GM04504 (cell line): ENCODE measurements around the gene NRROS.
"Not testable (repeated sequence)": the region's sequence is repeated elsewhere in the genome, so short reads cannot be mapped to it uniquely, and the experiment has no call there.

Experiments
- DNase-seq: peaks from one replicate; pipeline ENCODE4 v3.0.0-alpha.2; 2012; ENCODE audit warnings: low read depth

The NRROS gene

DNA sequence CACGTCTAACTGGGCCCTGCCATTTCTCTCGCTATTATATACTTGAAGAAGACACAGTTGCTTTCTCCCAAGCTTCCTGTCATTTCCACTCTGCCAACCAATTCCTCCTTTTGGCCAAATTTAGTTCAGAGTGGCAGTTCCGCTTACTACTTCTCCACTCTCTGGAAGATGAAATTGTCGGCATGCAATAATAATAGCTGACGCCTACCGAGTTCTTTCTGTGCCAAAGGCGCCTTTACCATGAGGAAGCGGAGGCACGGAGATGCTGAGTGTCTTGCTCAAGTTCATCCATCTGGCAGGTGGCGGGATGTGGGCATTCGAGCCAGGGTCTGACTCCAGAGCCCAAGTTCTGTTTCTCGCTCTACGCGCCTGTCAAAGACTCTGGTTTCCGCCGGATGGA lies 14.6 kb upstream of the NRROS start:
- DNase-seq = no peak

DNA sequence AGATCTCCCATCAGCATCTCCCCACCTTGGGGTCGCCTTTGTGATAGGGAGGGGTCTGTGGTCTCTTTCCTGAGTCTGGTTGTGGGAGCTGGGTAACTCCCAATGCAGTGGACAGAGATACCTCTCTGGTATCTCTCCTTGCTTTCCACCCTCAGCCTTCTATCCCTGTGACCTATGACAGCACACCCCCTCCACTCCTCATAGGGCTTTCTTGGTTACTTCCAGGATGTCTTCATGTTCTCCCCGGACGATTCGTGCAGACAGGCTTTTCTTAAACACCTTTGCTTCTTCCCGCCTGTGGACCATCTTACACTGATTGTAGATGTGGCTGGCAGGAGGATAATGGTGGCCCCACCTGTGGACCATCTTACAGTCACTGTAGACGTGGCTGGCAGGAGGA lies 14.2 kb upstream of the NRROS start:
- DNase-seq = no peak

DNA sequence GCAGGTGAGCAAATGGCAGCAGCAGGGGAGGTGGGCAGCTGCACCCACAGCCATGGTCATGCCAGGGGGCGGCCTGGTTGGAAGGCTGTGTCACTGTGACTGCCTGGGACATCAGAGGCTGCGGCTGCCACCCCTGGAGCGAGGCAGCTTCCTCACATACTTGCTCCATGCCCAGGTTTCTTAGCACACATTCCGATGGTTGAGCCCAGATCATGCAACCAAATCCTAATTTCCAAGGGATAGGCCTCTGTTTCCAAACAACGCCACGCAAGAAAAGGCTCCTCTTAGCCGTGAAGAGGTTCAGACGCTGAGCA lies 11.6 kb upstream of the NRROS start:
- no peak for DNase-seq

DNA sequence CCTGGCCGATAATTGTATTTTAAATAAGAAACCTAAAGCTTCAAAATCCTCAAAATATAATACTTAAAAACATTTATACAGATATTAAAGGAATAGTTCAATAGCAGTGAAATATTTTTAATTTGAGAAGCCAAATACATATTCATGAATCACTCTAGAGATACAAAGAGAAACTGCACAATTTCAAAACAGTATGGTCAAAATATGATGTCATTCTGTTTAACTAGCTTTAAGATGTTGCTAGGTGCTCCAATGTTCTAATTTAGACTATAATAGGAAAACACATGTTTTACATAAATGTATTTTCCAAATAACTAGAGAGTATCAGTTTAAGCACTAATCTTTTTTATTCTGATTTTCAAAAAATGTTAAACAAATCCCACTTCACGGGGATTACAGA lies 10.3 kb upstream of the NRROS start:
- DNase-seq = no peak

DNA sequence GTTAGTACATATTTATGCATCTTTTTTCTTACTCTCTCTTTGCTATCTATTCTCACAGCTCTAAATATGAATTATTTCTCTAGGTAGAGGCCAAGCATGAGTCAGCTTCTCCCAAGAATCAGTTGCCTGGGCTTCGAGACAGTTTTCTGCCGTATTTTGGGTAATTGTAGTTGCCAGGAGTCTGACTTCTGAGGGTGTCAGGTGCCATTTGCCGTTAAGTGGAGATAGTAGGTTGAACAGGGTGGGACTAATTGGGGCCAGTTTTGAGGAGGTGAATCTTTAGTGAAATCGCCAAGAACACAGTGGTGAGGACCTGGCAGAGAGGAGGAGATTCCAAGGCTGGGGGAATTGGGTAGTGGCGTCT lies 7.8 kb upstream of the NRROS start:
- no peak for DNase-seq

DNA sequence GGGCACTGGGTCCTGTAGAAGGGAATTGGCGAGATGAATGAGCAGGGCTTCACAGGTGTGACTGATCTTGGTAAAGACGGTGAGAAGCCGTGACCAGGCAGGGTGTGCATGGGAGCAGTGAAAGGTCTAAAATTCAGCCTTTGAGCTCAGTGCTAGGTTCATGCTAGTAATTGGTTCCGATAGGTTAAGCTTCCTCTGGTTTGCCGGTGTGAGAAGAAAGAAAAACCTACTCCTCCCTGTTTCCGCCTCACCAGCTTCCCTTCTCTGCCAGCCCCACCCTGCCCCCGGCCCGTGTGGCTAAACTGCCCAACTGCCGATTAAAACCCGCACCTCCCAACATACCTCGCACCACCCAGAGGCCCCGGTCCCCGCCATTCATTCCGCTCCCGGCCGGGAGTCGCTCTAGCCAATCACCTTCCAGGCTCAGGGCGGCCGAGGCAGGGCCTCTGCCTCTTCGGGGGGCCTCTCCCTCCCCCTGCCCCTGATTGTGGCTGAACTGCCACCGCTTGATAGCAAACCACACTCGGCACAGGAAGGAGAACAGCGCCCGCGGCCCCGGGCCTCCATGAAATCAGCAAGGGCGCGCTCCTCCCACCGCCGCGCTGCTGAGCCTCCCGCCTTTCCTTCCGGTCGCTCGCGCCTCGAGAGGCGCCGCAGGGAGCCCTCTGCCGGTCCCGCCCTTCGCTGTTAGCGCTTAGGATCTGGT lies 7.3 kb upstream of the NRROS start:
- no peak for DNase-seq

DNA sequence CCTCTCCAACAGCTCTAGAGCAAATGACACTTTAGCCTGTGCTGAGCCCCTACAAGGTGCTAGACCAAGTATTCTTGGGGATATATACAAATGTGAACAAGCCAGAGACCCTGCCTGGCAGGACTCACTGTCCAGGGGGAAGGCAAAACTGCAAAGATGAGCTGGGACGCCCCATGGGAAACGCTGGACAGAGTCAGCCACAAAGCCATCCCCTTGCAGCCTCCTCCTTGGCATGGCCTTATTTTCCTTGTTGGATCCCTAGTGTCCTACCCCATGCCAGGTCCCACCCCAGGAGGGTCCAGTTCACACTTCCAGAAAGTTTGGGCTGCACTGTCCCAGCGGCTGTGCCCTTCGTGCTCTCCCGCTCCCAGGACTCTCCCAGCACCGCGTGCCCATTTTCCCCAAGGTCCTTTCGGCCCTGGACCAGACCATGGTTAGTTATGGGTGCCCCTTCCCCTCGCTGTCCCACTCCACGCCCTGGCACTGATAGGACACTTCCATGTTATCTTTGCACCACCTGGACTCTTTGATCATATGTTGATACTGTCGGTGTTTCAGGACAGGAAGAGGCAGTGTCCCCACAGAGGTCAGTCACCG lies 5.8 kb upstream of the NRROS start:
- no peak for DNase-seq

DNA sequence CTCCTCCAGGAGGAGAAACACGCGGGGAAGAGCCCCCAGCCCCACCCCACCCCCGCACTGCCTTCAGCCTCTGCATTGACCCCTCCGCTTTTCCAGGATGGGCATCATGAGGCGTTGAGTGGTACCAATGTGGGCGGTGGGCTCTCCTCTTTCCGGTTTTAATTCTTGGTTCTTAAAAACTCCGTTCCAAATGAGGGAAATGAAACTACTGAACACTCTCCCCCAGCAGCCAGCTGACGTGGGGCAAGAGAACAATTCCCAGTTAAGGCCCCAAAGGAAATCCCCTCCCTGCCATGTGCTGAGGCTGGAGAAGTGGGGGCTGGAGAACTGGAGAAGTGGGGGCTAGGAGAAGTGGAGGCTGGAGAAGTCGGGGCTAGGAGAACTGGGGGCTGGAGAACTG lies 5.3 kb upstream of the NRROS start:
- DNase-seq = no peak

DNA sequence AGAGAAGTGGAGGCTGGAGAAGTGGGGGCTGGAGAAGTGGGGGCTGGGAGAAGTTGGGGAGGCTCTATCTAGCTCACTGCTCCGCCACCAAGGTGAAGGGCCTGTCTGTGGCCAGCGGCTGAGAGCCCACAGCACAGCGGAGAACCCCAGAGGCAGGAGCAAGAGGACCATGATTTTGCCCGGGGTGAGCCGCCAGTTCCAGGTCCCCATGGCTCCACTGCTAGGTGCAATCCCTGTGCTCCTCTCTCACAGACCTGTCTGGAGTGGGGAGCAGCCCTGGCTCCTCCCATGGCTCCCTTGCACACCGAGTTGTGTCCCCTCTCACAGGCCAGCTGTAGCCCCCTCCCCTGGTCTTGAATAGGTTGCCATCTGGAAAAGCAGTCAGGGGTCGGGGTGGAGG lies 4.7 kb upstream of the NRROS start:
- no peak for DNase-seq

DNA sequence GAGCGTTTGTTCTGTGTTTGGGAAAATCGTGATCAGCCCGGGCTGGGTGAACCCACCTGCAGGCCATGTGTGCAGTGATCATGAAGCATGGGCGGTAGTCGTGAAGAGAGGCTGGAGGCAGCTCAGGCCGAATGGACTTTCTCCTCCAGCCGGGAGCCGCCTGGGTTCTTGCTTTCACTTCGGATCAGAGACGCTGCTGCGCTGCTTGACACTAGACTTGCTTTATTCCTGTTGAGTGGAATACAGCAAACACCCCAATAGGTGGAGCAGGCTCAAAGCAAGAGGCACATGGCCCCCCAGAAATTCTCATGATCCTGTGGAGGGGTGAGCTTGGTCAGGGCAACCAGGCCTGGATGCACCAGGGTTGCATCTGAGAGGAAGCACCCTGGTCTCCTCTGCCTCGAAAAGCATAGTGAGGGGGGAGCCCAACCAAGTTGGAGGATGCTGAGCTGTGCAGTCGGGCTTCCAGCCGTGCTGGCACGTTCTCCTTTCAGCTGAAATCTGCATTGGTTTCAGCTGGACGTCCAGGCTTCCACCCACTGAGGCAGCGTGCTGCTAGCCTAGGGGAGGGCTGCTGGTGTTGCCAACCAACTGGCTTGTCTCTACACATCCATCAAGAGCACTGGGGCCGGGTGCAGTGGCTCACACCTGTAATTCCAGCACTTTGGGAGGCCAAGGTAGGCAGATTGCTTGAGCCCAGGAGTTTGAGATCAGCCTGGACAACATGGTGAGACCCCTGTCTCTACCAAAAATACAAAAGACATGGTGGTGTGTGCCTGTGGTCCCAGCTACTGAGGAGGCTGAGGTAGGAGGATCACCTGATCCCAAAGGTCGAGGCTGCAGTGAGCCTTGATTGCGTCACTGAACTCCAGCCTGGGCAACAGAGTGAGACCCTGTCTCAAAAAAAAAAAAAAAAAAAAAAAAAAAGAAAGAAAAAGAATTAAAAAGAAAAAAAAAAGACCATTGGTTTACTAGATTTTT lies 2.8 kb upstream of the NRROS start:
- no peak for DNase-seq

DNA sequence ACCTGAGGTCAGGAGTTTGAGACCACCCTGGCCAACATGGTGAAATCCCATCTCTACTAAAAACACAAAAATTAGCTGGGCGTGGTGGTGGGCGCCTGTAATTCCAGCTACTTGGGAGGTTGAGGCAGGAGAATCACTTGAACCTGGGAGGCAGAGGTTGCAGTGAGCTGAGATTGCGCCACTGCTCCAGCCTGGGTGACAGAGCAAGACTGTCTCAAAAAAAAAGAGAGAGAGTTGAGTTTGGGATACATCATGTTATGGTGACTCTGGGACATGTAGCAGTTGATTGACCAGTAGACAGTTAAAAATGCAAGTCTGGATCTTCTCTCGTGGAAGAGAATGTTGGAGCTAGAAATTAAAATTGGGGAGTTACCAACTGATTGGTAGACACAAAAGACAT lies 1.6 kb upstream of the NRROS start:
- DNase-seq = not testable (repeated sequence)

DNA sequence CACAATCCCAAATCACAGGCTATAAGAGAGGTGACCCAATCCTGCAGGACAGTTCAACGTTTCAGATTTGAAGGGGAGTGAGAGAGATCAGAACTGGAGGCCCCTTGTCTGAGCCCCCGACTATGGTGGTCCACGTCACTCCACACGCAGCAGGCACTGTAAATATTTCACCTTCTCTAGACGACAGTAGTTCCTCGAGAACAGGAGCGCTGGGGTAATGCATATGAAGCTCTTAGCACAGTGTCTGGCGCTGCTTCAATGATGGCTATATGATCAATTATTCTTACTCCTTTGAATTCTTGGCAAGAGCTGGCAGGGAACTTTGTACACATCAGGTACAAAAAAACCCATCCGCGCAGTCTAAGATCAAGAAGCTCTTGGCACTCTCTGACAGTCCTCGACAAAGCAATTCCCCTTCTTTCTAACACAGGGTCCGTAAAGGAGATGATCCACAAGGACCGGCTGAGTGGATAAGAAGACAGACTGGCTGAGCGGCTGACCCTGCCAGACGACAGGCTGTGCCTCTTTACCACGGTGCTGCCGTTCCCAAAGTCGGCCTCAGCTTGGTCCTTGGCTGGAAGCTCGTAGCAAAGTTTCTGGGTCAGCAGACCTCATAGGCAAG lies 522 bp upstream of the NRROS start:
- no peak for DNase-seq

DNA sequence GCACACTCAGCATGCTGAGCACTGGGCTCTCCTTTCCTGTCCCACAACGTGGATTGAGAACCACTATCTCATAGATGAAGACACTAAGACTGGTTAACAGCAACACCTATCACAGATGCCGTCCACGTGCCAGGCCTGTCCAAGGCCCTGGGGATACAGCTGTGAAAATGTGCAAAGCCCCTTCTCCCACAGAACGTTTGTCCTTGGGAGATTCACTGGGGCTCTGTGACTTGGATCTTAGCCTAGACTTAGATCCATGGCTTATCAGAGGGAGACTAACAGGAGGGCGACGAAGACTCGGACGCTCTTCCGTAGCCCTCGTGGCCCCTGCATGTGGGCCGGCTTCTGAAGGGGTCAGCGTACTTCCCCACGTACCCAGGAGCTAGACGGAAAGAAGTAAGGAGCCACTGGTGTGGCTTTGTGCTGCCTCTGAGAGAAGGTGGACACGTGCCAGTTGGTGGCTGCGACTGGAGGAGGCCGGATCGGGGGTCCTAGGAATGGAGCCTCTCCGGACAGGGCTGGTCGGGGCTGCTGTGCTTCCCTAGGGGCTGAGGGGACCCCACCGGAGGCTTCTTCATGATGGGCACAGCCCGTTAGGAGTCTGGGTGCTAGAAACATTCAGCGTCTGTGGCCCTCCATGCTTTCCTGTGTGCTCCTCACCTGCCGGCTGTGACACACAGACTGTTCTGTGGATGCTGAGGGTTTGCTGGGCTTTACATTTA lies 964 bp downstream of the NRROS start:
- DNase-seq = no peak

DNA sequence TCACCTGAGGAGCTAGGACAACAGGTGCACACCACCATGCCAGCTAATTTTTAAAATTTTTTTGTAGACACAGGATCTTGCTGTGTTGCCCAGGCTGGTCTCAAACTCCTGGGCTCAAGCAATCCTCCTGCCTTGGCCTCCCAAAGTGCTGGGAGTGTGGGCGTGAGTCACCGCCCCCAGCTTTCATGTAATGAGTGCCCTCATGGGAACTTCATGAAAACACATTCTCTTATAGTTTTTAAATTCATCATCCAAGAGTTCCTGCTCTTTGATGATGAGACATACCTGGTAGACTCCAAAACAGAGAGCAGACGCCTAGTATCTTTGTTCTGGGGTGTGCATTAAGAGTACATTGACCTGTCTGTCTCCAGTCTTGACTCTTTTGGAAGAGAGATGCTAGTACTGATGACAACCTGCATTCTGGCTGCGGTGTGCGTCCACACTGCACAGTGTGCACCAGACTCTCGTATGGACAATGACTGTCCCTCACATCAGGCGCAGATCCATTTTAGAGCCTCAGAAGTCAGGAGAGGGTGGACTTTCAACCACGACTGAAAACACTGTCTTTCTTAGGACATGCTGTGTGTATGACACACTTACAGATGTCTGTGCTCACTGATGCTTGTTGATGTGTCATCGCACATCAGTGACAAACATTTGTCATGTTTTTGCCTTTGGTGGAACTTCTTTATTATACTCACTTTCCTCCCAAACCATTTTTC lies 2.0 kb downstream of the NRROS start:
- no peak for DNase-seq

DNA sequence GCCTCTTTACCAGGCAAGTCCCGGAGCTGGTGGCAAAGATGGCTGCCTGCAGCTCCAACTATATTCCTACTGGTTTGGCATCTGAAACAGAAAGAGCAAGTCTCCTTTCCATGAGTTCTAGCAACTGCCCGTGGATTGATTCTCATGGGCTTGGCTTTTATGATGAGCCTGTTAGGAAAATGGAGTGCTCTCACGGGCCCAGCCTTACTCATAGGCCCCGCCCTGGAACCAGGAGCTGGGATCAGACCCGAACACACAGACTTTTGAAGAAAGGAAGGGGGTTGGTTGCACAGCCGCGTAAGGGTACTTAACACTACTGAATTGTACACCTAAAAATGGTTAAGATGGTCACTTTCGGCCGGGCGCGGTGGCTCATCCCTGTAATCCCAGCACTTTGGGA lies 2.9 kb downstream of the NRROS start:
- no peak for DNase-seq

DNA sequence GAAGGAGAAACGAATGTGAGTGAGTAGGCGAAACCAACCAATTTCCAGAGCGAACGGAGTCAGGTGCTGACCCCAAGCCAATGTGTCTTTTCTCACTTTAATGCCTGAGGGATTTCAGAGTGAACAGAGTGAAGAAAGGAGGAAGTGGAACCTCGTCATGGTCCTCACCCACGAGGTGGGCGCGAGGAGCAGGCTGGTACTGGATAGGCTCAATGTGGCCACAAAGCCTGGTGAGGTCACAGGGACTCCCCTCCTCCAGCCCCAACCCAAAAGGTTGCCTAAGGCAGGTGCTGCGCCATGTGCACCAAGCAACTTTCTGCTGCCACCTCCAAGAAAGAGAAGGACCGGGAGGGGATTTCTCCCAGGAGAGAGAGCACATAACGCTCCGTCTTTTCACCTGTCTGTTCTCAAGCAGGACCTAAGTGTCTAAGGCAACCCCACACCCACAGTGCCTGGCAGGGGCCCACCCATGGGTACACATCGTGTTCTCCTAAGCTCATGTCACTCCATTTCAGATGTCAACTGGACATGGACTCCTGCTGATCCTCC lies 3.8 kb downstream of the NRROS start:
- no peak for DNase-seq

DNA sequence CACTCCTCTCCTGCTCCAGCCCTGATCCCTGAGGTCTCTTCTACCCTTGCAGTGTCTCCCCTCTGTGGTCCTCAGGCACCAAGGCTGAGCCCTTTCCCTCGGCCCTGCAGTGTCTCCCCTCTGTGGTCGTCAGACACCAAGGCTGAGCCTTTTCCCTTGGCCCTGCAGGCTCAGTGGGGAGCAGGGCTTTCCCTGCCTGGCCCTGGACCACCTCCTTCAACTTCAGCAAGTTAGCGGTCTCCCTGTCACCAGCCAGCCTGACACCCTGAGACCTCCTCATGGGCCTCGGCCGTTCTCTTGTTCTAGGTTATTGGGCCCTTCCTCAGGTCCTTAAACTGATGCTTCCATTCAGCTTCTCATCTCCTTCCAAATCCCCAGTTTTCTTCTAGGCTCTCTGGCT lies 4.3 kb downstream of the NRROS start:
- DNase-seq = no peak

DNA sequence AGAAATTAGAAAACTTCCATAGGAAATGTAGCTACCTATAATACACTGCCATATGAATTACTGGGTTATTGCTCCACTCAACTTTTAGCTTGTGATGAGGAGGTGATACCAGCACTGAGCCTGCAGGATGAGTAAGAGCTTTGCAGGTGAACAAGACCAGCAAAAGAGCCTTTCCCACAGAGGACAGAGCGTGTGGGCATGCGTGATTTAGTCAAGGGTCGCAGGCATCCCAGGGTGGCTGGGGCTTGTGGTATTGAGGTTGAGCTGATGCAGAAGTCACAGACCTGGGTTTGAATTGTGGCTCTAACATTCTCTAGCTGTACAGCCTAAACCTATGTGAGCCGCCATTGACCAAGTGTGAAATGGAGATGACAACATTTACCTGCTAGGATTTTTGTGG lies 5.6 kb downstream of the NRROS start:
- DNase-seq = no peak

DNA sequence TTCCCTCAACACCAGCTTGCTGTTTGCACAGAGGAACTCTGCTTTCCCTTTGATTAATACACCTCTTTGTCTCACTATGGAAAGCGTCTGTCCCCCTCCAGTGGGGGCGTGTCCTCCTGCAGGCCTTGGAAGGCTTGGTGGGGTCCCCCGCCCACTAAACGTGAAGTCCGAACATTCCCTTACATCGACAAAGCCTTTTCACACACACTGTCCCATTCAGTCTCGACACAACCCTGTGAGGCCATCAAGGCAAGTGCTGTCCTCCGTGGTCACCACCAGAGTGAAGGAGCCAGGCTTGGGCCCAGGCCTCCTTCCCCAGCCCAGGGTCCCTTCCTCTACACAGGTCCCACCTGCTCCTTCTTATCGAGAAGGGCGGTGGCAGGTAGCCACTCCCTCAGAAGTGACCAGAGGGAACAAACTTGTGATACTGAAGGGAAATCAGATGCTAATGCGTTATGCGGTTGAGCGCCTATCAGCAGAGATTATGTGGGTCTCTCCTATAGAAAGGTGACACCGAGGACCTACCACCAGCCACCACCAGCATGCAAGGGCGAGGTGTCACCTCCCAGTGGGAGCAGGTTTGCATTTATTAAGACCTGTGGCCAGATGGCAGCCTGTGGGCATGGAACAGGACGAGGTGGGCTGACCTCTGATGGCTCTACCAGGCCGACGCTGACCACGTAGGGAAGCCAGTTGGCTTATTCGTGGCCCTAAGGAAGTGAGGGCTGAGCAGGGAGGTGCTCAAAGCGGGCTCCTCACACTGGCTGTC lies 6.6 kb downstream of the NRROS start:
- no peak for DNase-seq

DNA sequence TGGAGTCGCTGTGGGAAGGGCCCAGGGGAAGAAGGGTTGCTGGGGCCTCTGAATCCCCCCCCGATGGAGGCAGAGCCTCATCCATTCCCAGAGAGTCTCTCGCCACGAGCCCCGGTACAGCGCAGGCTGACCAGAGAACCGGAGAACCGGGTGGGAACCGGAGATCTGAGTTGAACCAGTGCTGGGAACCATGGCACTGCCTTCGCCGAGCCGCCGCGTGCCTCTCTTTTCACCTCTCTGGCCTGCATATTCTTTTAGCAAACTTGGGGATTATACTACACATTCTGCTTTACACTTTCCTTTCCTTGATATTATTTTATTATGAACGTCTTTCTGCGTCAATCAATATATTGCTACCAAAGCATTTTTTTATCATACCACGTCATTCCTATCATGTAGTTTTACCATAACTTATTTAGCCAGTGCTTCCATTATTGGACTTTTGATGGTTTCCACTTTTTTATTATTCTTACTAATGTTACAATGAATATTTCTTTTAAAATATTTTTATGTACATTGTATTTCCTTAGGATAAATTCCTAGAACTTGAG lies 7.2 kb downstream of the NRROS start:
- no peak for DNase-seq
